ENCODE data around the gene DDX39A. TPM values are rescaled to one million over a fixed set of nuclear protein-coding genes. Genes with fewer than 3 reads are reported as not detected.
"Not testable (repeated sequence)": the region's sequence is repeated elsewhere in the genome, so short reads cannot be mapped to it uniquely, and the experiment has no call there.

DDX39A gene
- total RNA-seq, 4 donors from 2014 or later: 31.4 to 55.5 (median 43.4) TPM

- peaks cover 0 to 96% of the 10 kb centered on the region in 2 donors for H3K36me3 ChIP-seq
- TF ChIP-seq CTCF (IDR thresholded peaks at IDR 0.05) (no peak), EP300 (IDR thresholded peaks at IDR 0.05) (no peak), POLR2AphosphoS5 (IDR thresholded peaks at IDR 0.05) (no peak), POLR2A (IDR thresholded peaks at IDR 0.05) (no peak)
These were observed 41.8 kb upstream of the DDX39A start for GRCh38 chr19:14460935-14461334.

GRCh38 chr19:14459703-14460102 lies 40.6 kb upstream of the DDX39A start:
- WGBS, 2 donors (ENCODE audit: low coverage in 1 of 2): 52 to 59% methylated on average over 5 of the region's 5 CpGs
- H3K27ac ChIP-seq: no peak overlapping the region
- H3K9me3 ChIP-seq: no peaks in the 10 kb centered on the region
- peaks cover 0 to 96% of the 10 kb centered on the region in 2 donors for H3K36me3 ChIP-seq
- no peak overlapping the region for H3K4me3 ChIP-seq
- no peak for TF ChIP-seq POLR2AphosphoS5 (IDR thresholded peaks at IDR 0.05)
- TF ChIP-seq CTCF (IDR thresholded peaks at IDR 0.05): no peak
- no peak for TF ChIP-seq EP300 (IDR thresholded peaks at IDR 0.05)
- no peak for TF ChIP-seq POLR2A (IDR thresholded peaks at IDR 0.05)
- ATAC-seq: no peak
- peaks cover 0 to under 1% (median 0%) of the 10 kb centered on the region in 3 donors for H3K4me1 ChIP-seq
- H3K27me3 ChIP-seq: no peaks in the 10 kb centered on the region

More at GRCh38 chr19:14460935-14461334, 41.8 kb upstream of the DDX39A start:
- H3K4me3 ChIP-seq: no peak overlapping the region
- no peaks in the 10 kb centered on the region for H3K27me3 ChIP-seq
- no peaks in the 10 kb centered on the region for H3K9me3 ChIP-seq
- no peak overlapping the region for H3K27ac ChIP-seq
- ATAC-seq: no peak
- no peaks in the 10 kb centered on the region for H3K4me1 ChIP-seq
- WGBS, 2 donors (ENCODE audit: low coverage in 1 of 2): 90 to 95% methylated on average over 2 of the region's 2 CpGs

- peaks cover 0 to 94% of the 10 kb centered on the region in 2 donors for H3K36me3 ChIP-seq
- ATAC-seq, H3K4me1 ChIP-seq, H3K9me3 ChIP-seq, H3K27me3 ChIP-seq, H3K4me3 ChIP-seq, H3K27ac ChIP-seq: not testable (repeated sequence)
- WGBS, 2 donors (ENCODE audit: low coverage in 1 of 2): 100% methylated on average over 3 of the region's 3 CpGs; no CpG with 5 or more reads in 1 of the 2 donors
These were observed 33.2 kb upstream of the DDX39A start for GRCh38 chr19:14452303-14452702.

- peaks cover 0 to 7% (median 0%) of the 10 kb centered on the region in 3 donors for H3K4me1 ChIP-seq
- 89 to 100% methylated on average over 7 to 13 of the region's 19 CpGs for WGBS, 2 donors (ENCODE audit: low coverage in 1 of 2)
- H3K27ac ChIP-seq: no peak overlapping the region
- no peak for ATAC-seq
- no peak overlapping the region for H3K4me3 ChIP-seq
- H3K9me3 ChIP-seq: no peaks in the 10 kb centered on the region
- TF ChIP-seq POLR2A (IDR thresholded peaks at IDR 0.05): no peak
- no peak for TF ChIP-seq POLR2AphosphoS5 (IDR thresholded peaks at IDR 0.05)
- no peak for TF ChIP-seq EP300 (IDR thresholded peaks at IDR 0.05)
- no peak for TF ChIP-seq CTCF (IDR thresholded peaks at IDR 0.05)
- H3K27me3 ChIP-seq: no peaks in the 10 kb centered on the region
- peaks cover 0 to 98% of the 10 kb centered on the region in 2 donors for H3K36me3 ChIP-seq
These were observed 31.7 kb upstream of the DDX39A start for GRCh38 chr19:14450876-14451275.

GRCh38 chr19:14450168-14450874 lies 31.2 kb upstream of the DDX39A start:
- peaks cover 0 to 7% (median 0%) of the 10 kb centered on the region in 3 donors for H3K4me1 ChIP-seq
- H3K36me3 ChIP-seq: peaks cover 0 to 98% of the 10 kb centered on the region in 2 donors
- TF ChIP-seq CTCF (IDR thresholded peaks at IDR 0.05): no peak
- TF ChIP-seq EP300 (IDR thresholded peaks at IDR 0.05): no peak
- TF ChIP-seq POLR2AphosphoS5 (IDR thresholded peaks at IDR 0.05): no peak
- WGBS, 2 donors (ENCODE audit: low coverage in 1 of 2): 100% methylated on average over 1 of the region's 30 CpGs; no CpG with 5 or more reads in 1 of the 2 donors
- H3K4me3 ChIP-seq: no peak overlapping the region
- no peaks in the 10 kb centered on the region for H3K9me3 ChIP-seq
- peak; percentile 40 for ATAC-seq
- H3K27me3 ChIP-seq: no peaks in the 10 kb centered on the region
- H3K27ac ChIP-seq: no peak overlapping the region

Data from gastroesophageal sphincter (tissue), 4 donors.